CD1c-positive myeloid dendritic cell (primary cell): ENCODE measurements around the gene PREP.
"Not testable (repeated sequence)": the region's sequence is repeated elsewhere in the genome, so short reads cannot be mapped to it uniquely, and the experiment has no call there.

Source experiments
- DNase-seq: peaks from one replicate; pipeline ENCODE4 v3.0.0-alpha.2; 2016; ENCODE audit errors: extremely low spot score

PREP gene

GRCh38 chr6:105269390-105269789, 133.5 kb downstream of the PREP start:
- DNase-seq, result no peak

GRCh38 chr6:105263685-105264610, 138.9 kb downstream of the PREP start:
- no peak for DNase-seq

- DNase-seq, result no peak
These were observed 142.7 kb downstream of the PREP start for GRCh38 chr6:105259913-105260889.

- no peak for DNase-seq
These were observed 144.1 kb downstream of the PREP start for GRCh38 chr6:105258816-105259215.

- no peak for DNase-seq
These were observed 145.5 kb downstream of the PREP start for GRCh38 chr6:105257340-105257739.

- no peak for DNase-seq
These were observed 146.3 kb downstream of the PREP start for GRCh38 chr6:105256619-105257018.

GRCh38 chr6:105253787-105254186, 149.1 kb downstream of the PREP start:
- DNase-seq, result no peak

- no peak for DNase-seq
These were observed 151.2 kb downstream of the PREP start for GRCh38 chr6:105251689-105252088.

- no peak for DNase-seq
These were observed 152.3 kb downstream of the PREP start for GRCh38 chr6:105250533-105250932.

GRCh38 chr6:105243487-105243886, 159.4 kb downstream of the PREP start:
- no peak for DNase-seq

- no peak for DNase-seq
These were observed 167.7 kb downstream of the PREP start for GRCh38 chr6:105235155-105235554.

GRCh38 chr6:105231771-105232170, 171.1 kb downstream of the PREP start:
- DNase-seq, result not testable (repeated sequence)
